HG03097 (cell line): ENCODE data around the gene NELFCD.
"Not testable (repeated sequence)": the region's sequence is repeated elsewhere in the genome, so short reads cannot be mapped to it uniquely, and the experiment has no call there.

ENCODE experiments used
- ATAC-seq: cut with Tn5 transposase; IDR thresholded peaks from one replicate; pipeline ENCODE4 v1.9.1; 2021; ENCODE audit not compliant: unreplicated experiment, low FRiP score

Gene NELFCD

DNA sequence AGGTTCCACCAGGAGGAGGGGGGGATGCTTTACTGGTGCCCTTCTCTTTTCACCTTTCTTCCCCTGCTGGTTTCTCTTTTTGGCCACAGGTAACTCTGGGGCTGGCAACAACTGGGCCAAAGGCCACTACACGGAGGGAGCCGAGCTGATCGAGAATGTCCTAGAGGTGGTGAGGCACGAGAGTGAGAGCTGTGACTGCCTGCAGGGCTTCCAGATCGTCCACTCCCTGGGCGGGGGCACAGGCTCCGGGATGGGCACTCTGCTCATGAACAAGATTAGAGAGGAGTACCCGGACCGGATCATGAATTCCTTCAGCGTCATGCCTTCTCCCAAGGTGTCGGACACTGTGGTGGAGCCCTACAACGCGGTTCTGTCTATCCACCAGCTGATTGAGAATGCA is 42.6 kb downstream of the NELFCD start:
- no peak for ATAC-seq

DNA sequence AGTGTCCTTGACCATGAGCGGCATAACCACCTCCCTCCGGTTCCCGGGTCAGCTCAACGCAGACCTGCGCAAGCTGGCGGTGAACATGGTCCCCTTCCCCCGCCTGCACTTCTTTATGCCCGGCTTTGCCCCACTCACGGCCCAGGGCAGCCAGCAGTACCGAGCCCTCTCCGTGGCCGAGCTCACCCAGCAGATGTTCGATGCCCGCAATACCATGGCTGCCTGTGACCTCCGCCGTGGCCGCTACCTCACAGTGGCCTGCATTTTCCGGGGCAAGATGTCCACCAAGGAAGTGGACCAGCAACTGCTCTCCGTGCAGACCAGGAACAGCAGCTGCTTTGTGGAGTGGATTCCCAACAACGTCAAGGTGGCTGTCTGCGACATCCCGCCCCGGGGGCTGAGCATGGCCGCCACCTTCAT is 43.1 kb downstream of the NELFCD start:
- no peak for ATAC-seq

DNA sequence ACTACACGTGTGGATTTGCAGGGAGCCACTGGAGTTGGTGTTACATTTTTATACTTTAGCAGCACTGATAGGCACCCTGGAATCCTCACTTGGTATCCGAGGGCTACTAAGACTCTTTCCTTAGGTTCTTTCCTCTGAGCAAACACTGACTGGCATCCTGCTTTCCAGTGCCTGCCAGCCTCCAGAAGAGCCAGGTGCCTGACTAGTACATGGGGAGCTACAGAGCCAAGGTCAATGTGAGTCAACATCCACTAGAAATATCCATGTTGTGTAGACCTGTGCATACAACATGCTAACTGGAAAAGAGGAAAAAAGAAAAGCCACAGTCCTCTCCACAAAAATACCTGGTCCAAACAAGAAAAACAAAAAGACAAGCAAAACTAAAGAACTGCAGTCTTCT is 44.0 kb downstream of the NELFCD start:
- no peak for ATAC-seq

DNA sequence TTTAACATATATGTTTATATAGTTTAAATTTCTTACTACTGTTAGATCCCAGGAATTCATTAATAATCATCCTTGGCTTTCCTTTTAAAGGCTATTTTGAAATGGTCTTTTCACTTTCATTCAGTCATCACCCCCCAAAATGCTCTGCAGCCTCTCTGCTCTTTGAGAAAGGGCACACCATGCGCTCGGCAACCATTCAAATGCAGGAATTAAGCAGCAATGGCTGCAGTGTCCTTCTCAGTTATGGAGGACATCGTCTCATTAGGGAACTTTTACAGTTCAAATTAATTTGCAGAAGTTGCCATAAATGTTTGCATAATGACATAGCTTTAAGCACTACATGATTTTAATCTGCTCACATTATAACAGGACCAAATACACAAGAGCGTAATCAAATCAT is 44.5 kb downstream of the NELFCD start:
- ATAC-seq = no peak

DNA sequence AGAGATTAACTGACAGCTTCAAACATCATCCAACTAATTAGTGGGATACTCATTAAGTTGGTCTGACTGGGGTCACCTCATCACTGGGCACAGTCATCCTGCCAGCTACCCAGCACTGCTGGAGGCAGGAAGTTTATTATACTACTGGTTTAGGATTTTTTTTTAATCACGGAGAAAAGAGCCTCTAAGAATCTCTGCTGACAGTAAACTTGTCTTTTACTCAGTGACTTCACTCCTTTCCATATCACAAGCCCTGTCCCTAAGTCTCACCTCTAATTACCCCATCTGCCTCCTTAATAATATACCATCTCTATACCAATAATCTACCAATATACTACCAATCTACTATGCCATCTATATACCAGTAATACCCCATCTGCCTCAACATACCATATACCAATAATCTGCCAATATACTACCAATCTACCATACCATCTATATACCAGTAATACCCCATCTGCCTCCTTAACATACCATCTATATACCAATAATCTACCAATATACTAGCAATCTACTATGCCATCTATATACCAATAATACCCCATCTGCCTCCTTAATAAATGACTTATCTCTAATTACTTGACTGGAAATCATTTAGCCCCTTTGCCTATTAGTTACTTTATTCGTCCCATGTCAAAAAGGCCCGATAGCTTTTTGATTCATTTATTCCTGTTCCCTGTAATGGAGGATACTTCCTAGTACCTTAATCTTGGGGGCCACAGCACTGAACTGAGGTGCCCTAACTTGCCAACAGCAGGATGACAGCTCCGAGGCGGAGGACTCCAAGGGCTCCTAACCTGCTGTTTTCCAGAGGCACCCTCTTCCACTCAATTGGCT is 46.1 kb downstream of the NELFCD start:
- no peak for ATAC-seq

DNA sequence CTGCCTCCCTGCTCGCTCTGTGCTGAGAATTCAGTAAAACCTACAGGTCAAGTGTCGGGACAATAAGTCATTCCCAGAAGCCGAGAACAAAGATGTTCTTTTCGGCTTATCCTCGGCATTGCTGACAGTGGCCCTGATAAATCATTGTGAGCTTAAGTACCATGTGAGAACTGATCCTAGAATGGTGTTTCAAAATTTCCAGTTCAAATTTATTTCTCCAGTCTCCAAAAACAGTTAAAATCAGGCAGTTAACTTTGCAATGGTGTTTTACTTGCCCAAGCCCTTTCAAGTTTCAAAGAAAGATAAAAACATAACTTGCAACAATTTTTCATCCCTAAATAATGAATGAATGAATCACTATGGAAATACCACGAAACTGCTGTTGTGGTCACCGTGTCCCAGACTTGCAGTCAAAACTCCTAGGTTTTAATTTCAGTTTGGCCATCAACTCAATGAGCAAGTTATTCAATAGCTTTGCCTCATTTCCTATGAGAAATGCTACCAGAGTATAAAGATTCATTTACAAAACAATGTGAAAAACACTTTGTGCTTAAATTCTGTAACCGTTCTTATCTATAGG is 46.8 kb downstream of the NELFCD start:
- no peak for ATAC-seq

DNA sequence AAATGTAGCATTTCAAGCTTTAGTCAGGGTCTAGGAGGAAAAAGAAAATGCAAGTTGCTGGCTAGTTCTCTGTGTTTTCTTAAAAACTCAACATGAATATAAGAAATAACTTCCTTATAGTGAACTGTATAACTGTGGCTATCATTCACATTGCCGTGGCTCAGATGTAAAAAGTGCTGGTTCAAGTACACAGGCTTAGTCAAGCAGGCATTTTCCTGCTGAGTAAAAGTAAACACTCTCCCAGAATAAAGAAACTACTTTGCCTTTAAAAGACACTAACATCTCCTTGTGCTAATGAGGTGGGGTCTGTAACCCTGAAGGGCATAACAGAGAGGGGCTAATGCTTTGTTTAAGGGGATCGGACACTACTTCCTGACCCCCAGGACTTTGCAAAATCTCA is 47.8 kb downstream of the NELFCD start:
- ATAC-seq = no peak

DNA sequence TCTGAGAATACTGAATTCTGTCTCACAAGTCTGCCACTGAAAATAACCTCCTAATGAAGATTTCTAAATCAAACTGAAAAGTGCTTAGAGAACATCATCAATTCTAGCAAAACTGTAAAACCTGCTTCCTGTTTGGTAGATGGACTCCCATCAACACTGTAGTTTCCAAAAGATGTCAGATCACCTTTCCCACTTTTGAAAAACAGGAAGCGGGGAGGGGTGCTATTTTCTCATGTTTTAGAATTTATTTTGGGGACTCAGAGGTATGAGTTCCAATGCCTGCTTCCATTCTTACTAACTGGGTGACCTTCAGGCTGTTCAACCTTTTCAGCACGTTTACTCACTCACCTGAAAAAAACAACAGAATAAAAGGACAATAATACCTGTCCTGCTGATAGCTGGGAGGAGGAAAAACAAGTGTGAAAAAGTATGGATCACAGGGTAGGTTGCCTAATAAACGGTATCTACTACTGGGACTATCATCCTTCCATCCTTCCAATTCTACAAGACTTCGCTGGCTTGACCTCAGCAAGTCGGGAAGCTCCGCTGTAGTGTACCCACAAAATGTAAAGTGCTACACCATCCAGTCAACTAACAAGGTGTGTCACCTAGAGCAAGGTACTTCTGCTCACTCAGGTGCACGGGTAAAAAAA is 50.0 kb downstream of the NELFCD start:
- ATAC-seq = no peak

DNA sequence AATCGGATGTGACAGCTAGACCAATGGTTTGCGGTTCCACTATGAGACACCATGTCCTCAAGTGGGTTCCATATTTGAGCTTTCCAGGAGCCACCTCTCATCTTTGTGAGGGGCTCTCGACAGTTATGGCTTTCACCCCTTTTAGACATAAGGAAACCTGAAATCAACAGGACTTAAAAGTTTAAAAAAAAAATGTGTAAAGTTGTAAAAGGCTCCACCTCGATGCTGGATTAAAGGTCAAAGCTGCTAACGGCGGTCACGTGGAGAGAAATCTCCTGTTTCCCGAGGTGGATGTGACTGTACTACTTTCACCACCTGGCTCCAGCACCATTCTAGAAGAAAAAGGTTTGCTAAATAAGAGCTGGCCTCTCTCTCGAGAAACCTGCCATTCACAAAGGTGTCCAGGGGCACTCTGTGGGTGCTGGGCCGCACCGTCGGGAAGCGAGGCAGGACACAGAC is 50.5 kb downstream of the NELFCD start:
- no peak for ATAC-seq

DNA sequence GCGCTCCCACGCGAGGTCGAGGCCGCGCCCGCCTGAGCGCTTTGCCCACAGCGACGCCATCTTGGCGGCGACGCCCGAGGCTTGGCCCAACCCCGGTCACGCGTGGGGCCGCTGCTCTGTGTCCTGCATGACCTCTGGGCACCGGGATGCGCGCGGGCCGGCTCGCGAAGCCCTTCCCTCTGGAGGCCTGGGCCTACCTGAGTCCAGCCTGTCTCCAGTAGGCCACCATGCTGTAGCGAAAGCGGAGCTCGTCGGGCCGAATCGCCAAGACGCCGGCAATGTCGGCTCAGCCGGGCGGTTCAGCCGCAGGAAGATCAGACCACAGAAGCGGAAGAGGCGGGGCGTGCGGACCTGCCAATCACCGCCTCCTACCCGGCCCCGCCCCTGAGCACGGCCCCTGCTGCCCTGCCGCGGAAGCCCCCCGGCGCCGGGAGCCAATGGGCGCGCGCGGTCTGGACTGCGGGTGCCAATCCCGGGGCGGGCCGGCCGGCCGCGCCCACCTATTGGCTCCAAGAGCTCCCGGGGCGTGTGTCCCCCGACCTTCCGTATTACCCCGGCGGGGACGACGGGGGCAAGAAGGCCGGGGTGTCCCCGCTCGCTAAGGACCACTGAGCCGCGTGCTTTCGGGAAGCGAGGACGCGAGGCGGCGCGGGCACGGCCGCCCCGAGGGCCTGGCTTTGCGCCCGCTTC is 51.1 kb downstream of the NELFCD start, which contains the start of gene ATP5F1E:
ATP5F1E (minus strand) TSS at position 313 of the 690 bp plus-strand sequence; CDS start at position 229, 84 bp downstream.
- ATAC-seq = peak; percentile 93

DNA sequence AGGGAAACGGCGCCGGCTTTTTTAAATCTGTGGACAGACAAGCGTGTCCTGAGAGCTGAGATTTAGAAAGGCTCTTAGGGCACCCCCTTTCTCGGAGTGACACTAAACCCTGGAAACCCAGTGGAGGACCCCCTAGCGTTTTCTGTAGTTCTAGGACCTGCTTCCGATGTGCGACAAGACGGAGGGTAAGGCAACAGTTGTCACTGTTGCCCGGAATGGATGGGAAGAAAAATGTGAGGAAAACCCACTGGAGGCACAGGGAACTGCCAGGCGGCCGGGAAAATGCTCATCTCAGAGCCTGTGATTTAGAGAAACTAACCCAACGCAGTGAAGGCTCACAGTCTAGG is 51.6 kb downstream of the NELFCD start:
- ATAC-seq = no peak

DNA sequence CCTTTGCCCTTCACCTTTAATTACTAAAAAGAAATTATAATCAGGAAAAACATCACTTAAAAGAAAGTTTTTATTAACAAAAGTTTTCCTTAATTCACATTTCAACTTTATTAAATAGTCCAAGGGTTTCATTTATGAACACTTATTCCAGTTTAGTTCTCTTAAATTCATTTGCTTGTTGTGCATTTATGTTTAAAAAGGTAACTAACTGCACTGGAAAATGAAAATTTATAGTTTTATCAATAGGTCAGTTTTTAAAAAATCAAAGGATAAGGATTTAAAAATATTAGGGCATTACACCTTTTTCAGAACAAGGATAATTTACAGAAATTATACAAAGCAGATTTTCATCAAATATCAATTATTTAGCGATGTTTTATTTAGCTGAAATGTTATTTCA is 52.0 kb downstream of the NELFCD start:
- ATAC-seq = no peak

DNA sequence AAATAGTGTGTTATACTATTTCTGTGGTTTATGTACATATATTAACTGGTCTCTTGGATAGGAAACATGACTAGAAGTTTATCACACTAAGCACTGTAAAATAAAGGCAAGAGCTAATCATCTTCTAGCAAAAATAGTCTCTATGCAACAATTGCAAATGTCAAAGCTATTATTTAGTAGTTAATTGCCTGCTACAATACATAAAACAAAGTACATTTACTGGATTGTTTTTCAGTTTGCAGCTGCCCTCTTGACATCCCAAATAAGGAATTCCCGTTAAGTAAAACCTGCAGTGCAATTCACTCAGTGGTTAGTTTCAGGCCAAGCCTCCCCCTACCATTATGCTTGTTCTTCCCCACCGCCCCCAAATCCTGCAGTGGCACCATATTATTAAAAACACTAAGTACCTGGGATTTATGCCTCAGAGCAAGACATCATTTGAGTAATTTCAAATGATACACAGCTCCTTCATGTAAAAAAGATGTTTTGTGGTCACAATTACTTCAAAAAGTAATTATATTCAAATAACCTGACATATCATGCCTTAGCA is 52.6 kb downstream of the NELFCD start:
- ATAC-seq = no peak

DNA sequence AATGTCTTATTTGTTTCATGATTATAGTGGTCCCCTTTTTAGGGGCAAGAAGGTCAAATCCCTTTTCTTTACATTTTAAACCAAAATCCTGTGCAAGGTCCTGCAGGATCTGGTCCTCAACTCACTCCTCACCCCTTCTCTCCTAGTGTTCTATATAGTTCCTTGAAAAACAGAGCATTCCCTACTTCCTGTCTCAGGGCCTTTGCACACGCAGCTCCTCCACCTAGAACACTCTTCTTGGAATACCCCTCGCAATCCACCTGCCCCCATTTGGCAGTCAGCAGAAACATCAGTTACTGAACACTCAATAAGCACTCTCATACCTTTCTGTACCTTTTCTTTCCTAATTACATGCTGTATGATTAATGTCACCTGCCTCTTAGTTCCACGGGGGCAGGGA is 54.3 kb downstream of the NELFCD start:
- no peak for ATAC-seq

DNA sequence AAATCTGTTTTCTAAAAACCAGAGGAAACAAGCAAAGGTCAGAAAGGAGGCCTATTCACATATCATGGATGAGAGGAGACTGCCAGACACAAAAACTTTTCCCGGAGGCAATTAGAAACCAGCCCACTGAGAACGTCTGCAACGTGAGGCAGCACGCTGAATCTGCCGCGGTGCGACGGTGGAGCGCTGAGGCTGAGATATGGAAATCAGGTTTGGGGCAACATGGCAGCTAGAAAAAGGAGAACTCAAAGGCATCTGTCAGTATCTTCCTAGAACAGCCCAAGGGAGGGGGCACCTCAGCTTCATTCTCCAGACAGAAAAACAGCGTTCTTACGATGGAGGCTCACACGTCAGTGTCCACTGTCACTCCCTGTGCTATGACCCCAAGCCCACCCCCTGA is 56.3 kb downstream of the NELFCD start:
- no peak for ATAC-seq

DNA sequence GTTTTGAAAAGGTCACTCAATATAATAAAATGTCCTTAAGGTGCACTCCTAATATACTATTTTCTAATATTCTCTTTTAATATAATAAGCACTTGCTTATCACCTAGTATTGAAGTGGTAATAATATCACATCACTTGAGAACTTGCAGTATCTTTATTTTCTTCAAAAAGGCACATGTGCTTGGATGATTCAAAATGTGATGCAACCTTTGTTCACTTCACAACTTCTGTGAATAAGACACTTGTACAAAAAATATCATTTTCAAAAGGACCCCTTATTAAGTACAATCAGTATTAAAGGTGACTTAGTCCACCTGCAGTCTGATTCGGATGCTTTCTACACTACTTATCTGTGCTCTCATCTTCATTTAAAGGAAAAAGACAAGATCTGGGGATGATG is 58.2 kb downstream of the NELFCD start:
- ATAC-seq = no peak

DNA sequence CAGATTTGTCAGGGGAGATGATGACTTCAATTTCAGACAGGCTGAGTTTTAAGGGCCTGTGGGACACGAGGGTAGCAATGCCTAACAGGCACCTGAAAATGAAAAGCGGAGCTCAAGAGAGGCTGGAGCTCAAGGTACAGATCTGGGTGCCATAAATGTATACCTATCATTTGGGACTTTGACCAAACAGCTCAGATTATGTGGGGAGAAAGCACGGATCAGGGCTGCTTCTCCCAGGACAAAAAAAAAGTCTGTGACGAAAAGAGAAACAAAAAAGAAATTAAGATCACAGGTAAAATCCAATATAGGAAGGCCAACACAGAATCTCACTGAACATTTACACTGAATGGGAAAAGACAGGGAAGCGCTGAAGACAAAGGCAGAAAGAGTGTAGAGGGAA is 59.6 kb downstream of the NELFCD start:
- no peak for ATAC-seq

DNA sequence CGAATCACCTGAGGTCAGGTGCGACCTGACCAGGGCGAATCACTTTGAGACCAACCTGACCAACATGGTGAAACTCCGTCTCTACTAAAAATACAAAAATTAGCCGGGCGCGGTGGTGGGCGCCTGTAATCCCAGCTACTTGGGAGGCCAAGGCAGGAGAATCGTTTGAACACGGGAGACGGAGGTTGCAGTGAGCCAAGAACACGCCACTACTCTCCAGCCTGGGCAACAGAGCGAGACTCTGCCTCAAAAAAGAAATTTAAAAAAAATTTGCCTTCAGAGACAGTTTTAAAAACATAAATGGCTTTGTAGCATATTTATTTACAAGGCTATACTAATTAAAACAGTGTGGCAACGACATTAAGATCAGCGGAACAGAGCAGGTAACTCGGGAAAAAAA is 60.4 kb downstream of the NELFCD start:
- ATAC-seq = not testable (repeated sequence)

DNA sequence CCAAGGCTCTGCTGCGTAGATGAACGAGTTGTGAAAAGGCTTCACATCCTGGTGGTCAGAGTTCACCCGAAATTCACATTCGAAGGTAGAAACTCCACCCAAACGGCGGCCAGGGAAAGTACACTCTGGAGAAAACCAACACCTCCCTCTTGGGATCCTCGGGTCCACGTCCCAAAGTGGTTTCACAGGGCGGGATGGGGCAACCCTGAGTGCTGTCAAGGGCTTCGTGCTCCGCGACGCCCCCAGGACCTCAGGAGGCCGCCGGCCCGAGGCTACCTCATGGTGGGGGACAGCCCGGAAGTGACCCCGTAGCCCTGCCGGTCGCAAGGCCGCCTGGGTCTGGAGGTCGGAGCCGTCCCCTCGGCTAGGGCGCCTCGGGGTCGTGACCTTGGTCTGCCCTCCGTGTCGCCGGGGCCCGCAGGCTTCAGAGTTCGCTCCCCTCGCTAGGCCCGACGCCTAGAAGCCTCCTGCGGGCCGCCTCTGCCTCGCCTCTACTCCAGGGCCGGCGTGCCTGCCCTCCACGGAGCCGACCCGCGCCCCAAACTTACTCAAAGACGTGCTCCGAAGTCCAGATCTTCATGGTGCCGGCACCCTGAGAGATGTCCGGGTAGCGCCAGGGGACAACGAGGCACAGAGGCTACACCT is 61.2 kb downstream of the NELFCD start, which contains the start of gene PRELID3B:
PRELID3B (minus strand) TSS at position 636 of the 645 bp plus-strand sequence; CDS start at position 580, 56 bp downstream.
- ATAC-seq = peak; percentile 25
